ENCODE results near the gene MGRN1. TPM values are rescaled to one million over a fixed set of nuclear protein-coding genes. Genes with fewer than 3 reads are reported as not detected.

Gene MGRN1
- total RNA-seq, 2 experiments from 2014 or later = 71.8 to 73.3 TPM

- Mint-ChIP-seq H3K4me3 (peak overlapping the region; percentile 46), H3K36me3 (ENCODE audit: low read depth) (peaks cover 20% of the 10 kb centered on the region), H3K4me1 (peaks cover 62% of the 10 kb centered on the region), H3K27ac (peak overlapping the region; percentile 92), H3K9me3 (no peaks in the 10 kb centered on the region), H3K27me3 (no peaks in the 10 kb centered on the region)
- DNase-seq = peak; percentile 79
- POLR2A ChIA-PET = interaction anchor here (0.6 to 1.7 kb wide), 4 partner anchors 12 to 49 kb away, joined by 3 to 11 read pairs (median 4); partner anchors contain the start of gene MGRN1
- CTCF ChIA-PET = interaction anchor here (1.0 to 1.2 kb wide), 2 partner anchors 15 to 41 kb away, joined by 3 to 7 read pairs; partner anchors contain the start of gene MGRN1
Measured at GRCh38 chr16:4664538-4665418, 40.2 kb downstream of the MGRN1 start.

DNA sequence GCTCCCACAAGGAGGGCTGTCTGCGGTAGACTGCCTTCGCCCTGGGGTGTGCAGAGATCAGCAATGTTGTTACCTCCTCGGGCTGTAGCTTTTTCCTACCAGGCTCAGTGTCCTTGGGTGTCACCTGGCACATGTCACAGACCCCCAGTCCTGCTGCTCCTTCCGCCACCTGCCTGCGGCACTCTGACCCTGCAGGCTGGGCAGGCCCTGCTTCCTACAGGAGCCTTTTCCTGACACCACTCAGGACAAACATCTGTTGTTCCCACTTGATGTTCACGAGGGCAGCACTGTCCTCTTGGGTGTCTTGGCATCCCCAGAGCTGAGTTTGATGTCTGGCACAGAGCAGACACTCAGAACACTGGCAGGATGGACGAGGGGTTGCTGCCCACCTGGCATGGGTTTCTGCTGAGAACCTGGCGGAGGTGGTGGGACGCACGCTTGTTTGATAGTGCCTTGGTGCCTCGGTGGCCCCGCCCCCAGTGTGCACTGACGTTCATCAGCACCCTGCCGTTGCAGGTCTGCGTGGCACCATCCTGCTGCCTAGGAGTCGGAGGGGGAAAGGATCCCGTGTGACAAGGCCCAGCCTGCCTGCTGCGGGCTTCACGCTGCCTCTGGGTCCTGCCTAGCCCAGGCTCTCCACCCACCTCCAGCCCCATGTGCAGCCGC lies 42.0 kb downstream of the MGRN1 start:
- Mint-ChIP-seq H3K9me3 (no peaks in the 10 kb centered on the region), H3K36me3 (ENCODE audit: low read depth) (peaks cover 20% of the 10 kb centered on the region), H3K27me3 (no peaks in the 10 kb centered on the region), H3K27ac (peak overlapping the region; percentile 92), H3K4me1 (peaks cover 43% of the 10 kb centered on the region), H3K4me3 (no peak overlapping the region)
- CTCF ChIA-PET = interaction anchor here (0.5 kb wide), 1 partner anchor 49 kb away, joined by 3 read pairs; no protein-coding TSS in a partner anchor
- POLR2A ChIA-PET = no interaction called here
- no peak for DNase-seq

DNA sequence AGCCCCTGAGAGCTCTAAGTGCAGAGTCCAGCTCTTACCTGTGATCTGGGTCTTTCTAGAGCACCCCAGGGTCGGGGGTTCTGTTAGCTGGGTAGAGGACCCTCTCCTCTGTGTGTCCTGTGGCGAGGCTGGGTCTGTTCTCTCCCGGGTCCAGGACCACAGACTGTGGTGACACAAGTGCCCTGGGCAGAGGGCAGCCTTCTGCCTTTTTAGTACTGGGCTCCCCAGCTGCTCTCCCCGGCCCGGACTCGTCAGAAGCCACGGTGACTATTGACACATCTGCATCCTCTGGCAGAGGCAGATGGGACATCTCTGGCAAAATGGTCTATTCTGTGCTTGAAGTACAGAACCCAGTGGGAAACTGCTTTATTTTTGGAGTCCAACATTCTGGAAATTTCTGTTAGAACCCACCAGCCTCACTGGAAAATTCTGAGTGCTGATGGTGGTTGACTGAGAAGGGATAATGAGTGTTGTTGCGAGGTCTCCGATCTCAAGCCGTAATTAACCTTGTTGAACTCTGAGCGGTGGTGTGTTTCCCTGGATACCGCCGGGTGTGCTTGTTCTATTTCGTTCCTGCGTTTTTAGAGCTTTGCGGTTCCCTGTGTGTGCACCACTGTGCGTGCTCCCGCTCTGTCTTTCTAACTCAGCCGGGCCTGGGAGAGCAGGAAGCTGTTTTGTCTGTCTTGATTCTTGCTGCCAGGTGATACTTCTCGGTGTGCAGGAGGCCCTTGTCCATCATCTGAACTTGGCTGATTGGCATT lies 42.8 kb downstream of the MGRN1 start:
- POLR2A ChIA-PET = interaction anchor here (0.6 kb wide), 1 partner anchor 180 kb away, joined by 3 read pairs; no protein-coding TSS in a partner anchor
- no peak overlapping the region for H3K4me3 Mint-ChIP-seq
- CTCF ChIA-PET = interaction anchor here (0.5 to 1.1 kb wide), 3 partner anchors 9 to 48 kb away, joined by 3 to 4 read pairs (median 3); no protein-coding TSS in a partner anchor
- H3K9me3 Mint-ChIP-seq = no peaks in the 10 kb centered on the region
- DNase-seq = no peak
- peak overlapping the region; percentile 37 for H3K27ac Mint-ChIP-seq
- peaks cover 40% of the 10 kb centered on the region for H3K4me1 Mint-ChIP-seq
- H3K27me3 Mint-ChIP-seq = no peaks in the 10 kb centered on the region
- H3K36me3 Mint-ChIP-seq (ENCODE audit: low read depth) = peaks cover 22% of the 10 kb centered on the region

- Mint-ChIP-seq H3K27ac (no peak overlapping the region), H3K27me3 (no peaks in the 10 kb centered on the region), H3K9me3 (no peaks in the 10 kb centered on the region), H3K4me1 (peaks cover 35% of the 10 kb centered on the region), H3K4me3 (no peak overlapping the region), H3K36me3 (ENCODE audit: low read depth) (peaks cover 20% of the 10 kb centered on the region)
- POLR2A ChIA-PET = interaction anchor here (0.6 kb wide), 1 partner anchor 181 kb away, joined by 3 read pairs; no protein-coding TSS in a partner anchor
- CTCF ChIA-PET = interaction anchor here (1.1 kb wide), 1 partner anchor 18 kb away, joined by 4 read pairs; no protein-coding TSS in a partner anchor
- no peak for DNase-seq
Measured at GRCh38 chr16:4668313-4668960, 43.8 kb downstream of the MGRN1 start.

- Mint-ChIP-seq H3K27ac (no peak overlapping the region), H3K36me3 (ENCODE audit: low read depth) (peaks cover 26% of the 10 kb centered on the region), H3K4me1 (peaks cover 32% of the 10 kb centered on the region), H3K9me3 (no peaks in the 10 kb centered on the region), H3K4me3 (no peak overlapping the region), H3K27me3 (no peaks in the 10 kb centered on the region)
- POLR2A ChIA-PET = no interaction called here
- CTCF ChIA-PET = no interaction called here
- DNase-seq = no peak
Measured at GRCh38 chr16:4673387-4674046, 48.9 kb downstream of the MGRN1 start.

- CTCF ChIA-PET = no interaction called here
Measured at GRCh38 chr16:4674926-4675530, 50.4 kb downstream of the MGRN1 start.

DNA sequence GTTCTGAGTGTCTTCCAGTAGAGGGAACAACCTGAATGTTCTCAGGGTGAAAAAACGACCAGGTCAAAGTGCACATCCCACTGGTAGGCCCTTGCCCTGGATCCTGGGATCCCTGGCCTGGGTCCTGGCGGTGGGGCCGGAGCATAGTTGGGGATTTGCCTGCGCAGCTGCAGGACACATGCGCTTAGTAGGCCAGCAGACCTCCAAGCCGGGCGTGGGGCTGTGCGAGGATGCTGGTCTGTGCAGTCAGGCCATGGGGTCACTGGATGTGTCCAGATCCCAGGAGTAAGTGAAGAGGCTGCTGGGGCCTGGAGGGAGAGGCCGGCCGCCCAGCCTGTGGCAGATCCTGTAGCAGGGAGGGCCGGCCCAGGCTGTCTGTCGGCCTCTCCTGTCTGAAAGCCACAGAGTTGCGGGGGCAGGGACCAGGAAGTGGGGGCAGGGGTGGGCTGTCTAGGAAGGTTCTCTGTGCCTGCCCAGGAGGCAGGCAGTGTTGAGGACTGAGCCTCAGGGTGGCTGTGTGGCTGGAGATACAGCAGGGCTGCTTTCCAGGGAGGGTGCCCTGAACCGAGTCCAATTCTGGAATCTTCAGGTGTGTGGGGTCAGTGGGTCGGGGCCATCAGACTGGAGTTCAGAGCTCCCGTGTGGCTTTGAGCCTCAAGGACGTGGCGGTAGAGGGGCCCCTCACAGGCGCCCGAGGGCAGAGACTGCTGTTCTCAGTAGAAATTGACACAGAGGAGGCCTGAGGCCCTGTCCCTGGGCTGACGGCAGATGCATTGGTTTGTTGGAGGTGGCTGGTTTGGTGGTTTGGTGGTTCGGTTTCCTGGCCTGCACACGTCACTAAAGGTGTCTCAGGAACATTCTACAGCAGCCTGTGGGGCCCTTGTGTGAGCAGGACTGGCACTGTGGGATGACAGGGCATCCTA lies 51.5 kb downstream of the MGRN1 start:
- Mint-ChIP-seq H3K4me1 (peaks cover 33% of the 10 kb centered on the region), H3K36me3 (ENCODE audit: low read depth) (peaks cover 24% of the 10 kb centered on the region), H3K9me3 (no peaks in the 10 kb centered on the region), H3K4me3 (peak overlapping the region; percentile 62), H3K27ac (peak overlapping the region; percentile 100), H3K27me3 (no peaks in the 10 kb centered on the region)
- DNase-seq = peak; percentile 89
- CTCF ChIA-PET = interaction anchor here (1.1 to 1.2 kb wide), 2 partner anchors 8 to 90 kb away, joined by 3 read pairs; no protein-coding TSS in a partner anchor
- POLR2A ChIA-PET = interaction anchor here (0.7 to 2.5 kb wide), 9 partner anchors 12 to 171 kb away, joined by 3 to 20 read pairs (median 3); partner anchors contain the start of gene NUDT16L1

More at GRCh38 chr16:4674926-4675530, 50.4 kb downstream of the MGRN1 start:
- Mint-ChIP-seq H3K27me3 (no peaks in the 10 kb centered on the region), H3K36me3 (ENCODE audit: low read depth) (peaks cover 24% of the 10 kb centered on the region), H3K27ac (peak overlapping the region; percentile 100), H3K9me3 (no peaks in the 10 kb centered on the region), H3K4me1 (peaks cover 33% of the 10 kb centered on the region), H3K4me3 (no peak overlapping the region)
- POLR2A ChIA-PET = no interaction called here
- no peak for DNase-seq

DNA sequence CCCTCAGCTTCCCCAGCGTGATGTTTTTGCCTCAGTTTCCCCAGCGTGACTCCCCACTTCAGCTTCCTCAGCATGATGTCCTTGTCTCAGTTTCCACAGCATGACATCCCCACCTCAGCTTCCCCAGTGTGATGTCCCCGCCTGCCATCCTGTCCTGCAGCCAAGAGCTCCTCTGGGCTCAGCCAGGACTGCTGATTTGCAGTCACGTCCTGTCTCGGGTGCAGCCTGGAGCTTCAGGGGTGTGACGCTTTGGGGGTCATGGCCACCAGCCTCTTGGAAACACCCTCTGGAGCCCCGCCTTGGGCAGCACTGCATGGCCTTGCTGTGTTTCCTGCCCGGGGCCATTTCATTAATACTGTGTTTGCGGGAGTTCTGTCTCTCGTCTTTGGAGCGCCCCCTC lies 52.2 kb downstream of the MGRN1 start:
- peaks cover 27% of the 10 kb centered on the region for H3K36me3 Mint-ChIP-seq (ENCODE audit: low read depth)
- peak overlapping the region; percentile 62 for H3K4me3 Mint-ChIP-seq
- no peaks in the 10 kb centered on the region for H3K27me3 Mint-ChIP-seq
- peak overlapping the region; percentile 100 for H3K27ac Mint-ChIP-seq
- peak; percentile 34 for DNase-seq
- ChIA-PET POLR2A (interaction anchor here (0.7 to 2.5 kb wide), 9 partner anchors 12 to 172 kb away, joined by 3 to 20 read pairs (median 3); partner anchors contain the start of gene NUDT16L1), CTCF (interaction anchor here (0.9 to 1.2 kb wide), 3 partner anchors 9 to 91 kb away, joined by 3 read pairs; no protein-coding TSS in a partner anchor)
- H3K4me1 Mint-ChIP-seq = peaks cover 33% of the 10 kb centered on the region
- H3K9me3 Mint-ChIP-seq = no peaks in the 10 kb centered on the region

DNA sequence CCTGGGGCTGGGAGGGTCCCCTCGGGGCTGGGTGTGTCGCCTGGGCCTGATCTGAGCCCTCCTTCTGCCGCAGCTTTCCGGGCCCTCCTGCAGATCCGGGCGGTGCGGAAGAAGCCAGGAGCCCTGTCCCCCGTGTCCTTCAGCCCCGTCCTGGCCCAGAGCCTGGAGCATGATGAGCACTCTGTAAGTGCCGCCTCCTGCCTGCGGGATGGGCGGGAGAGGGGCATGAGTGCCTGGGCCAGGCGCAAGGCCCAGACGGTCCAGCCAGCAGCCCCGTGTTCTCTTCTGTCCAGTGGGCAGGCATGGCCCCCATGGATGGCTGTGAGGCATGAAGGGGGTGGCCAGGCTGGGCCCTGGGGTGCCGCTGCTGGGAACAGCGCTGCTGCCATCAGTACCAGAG lies 52.8 kb downstream of the MGRN1 start:
- ChIA-PET CTCF (interaction anchor here (0.9 to 1.2 kb wide), 3 partner anchors 10 to 92 kb away, joined by 3 read pairs; no protein-coding TSS in a partner anchor), POLR2A (interaction anchor here (0.8 to 2.5 kb wide), 7 partner anchors 13 to 172 kb away, joined by 3 to 20 read pairs (median 4); partner anchors contain the start of gene NUDT16L1)
- H3K9me3 Mint-ChIP-seq = no peaks in the 10 kb centered on the region
- H3K27me3 Mint-ChIP-seq = no peaks in the 10 kb centered on the region
- DNase-seq = no peak
- H3K4me1 Mint-ChIP-seq = peaks cover 33% of the 10 kb centered on the region
- peak overlapping the region; percentile 100 for H3K27ac Mint-ChIP-seq
- peaks cover 25% of the 10 kb centered on the region for H3K36me3 Mint-ChIP-seq (ENCODE audit: low read depth)
- no peak overlapping the region for H3K4me3 Mint-ChIP-seq

- Mint-ChIP-seq H3K36me3 (ENCODE audit: low read depth) (peaks cover 26% of the 10 kb centered on the region), H3K4me3 (no peak overlapping the region), H3K9me3 (no peaks in the 10 kb centered on the region), H3K27me3 (no peaks in the 10 kb centered on the region), H3K4me1 (peaks cover 33% of the 10 kb centered on the region), H3K27ac (peak overlapping the region; percentile 64)
- POLR2A ChIA-PET = interaction anchor here (2.5 kb wide), 1 partner anchor 15 kb away, joined by 20 read pairs; the partner anchor contains the start of gene NUDT16L1
- no peak for DNase-seq
- CTCF ChIA-PET = no interaction called here
Measured at GRCh38 chr16:4677994-4678393, 53.4 kb downstream of the MGRN1 start.

Data from activated CD4-positive, alpha-beta memory T cell treated with anti-CD3 and anti-CD28 coated beads, Interleukin-2, amount 10 ng/mL, durations not matched to agents 7 days and 5 days (primary cell).